ENCODE measurements around the gene GFM1. TPM values are rescaled to one million over a fixed set of nuclear protein-coding genes. Genes with fewer than 3 reads are reported as not detected.

Gene GFM1
- total and polyA plus RNA-seq, 2 donors (not counting 3 experiments of a cell fraction or from before 2014, with no cell fraction given): 14.9 to 68.6 TPM

- ChIA-PET CTCF (interaction anchor here (0.8 to 4.7 kb wide), 3 partner anchors 10 to 74 kb away, joined by 3 to 34 read pairs (median 4); no protein-coding TSS in a partner anchor), POLR2A (interaction anchor here (0.6 kb wide), 1 partner anchor 10 kb away, joined by 9 read pairs; no protein-coding TSS in a partner anchor)
- H4K20me1 ChIP-seq (replicated peaks; ENCODE audit: control insufficient read depth, extremely low read depth, insufficient read depth, low read length): no peaks in the 10 kb centered on the region
- no peaks in the 10 kb centered on the region for H3K36me3 ChIP-seq (ENCODE audit: control insufficient read depth in 2 of 2, extremely low read depth in 1 of 2, insufficient read depth in 2 of 2, low read length in 2 of 2)
- H3K4me2 ChIP-seq (ENCODE audit: insufficient read depth, low read length): no peak overlapping the region
- H3K27me3 ChIP-seq (ENCODE audit: control insufficient read depth in 2 of 2, insufficient read depth in 2 of 2, low read length in 2 of 2): no peaks in the 10 kb centered on the region
- BruUV-seq (replicated peaks): no TSS peak
- H2AFZ ChIP-seq (ENCODE audit: low read depth, low read length): no peak overlapping the region
- peaks cover 39% of the 10 kb centered on the region for H3K4me1 ChIP-seq (ENCODE audit: control insufficient read depth, extremely low read depth, insufficient read depth, low read length)
- no peaks in the 10 kb centered on the region for H3K79me2 ChIP-seq (ENCODE audit: control insufficient read depth, insufficient read depth, low read length)
- H3K9me3 ChIP-seq (replicated peaks; ENCODE audit: control insufficient read depth, insufficient read depth, low read length): no peaks in the 10 kb centered on the region
- H3K4me3 ChIP-seq (replicated peaks in 1 of 3; ENCODE audit: insufficient read depth in 1 of 3, low read depth in 1 of 3, low read length in 3 of 3): no peak overlapping the region
- intact Hi-C loops (cut with micrococcal nuclease): loop anchor here (10.0 kb wide), 1 partner anchor 1047 kb away; no protein-coding TSS in a partner anchor
- FAIRE-seq (no peak), DNase-seq (ENCODE audit: low read depth, low spot score) (no peak)
- dilution Hi-C loops (cut with MboI; ENCODE audit: extremely low pct_ligation_motif_present, low sequenced_read_pairs): no loop called here
- H3K9ac ChIP-seq (replicated peaks; ENCODE audit: extremely low read depth, insufficient read depth, low read length): no peak overlapping the region
- H3K9me1 ChIP-seq (replicated peaks; ENCODE audit: control insufficient read depth, extremely low read depth, insufficient read depth, low read length): no peaks in the 10 kb centered on the region
- no peak overlapping the region for H3K27ac ChIP-seq (ENCODE audit: insufficient read depth, low read depth, low read length)
- no peak for TF ChIP-seq GATA2 (IDR thresholded peaks at IDR 0.05; ENCODE audit: insufficient read depth, insufficient read length, low read depth, low read length)
- no peak for TF ChIP-seq CTCF (IDR thresholded peaks at IDR 0.05; ENCODE audit: extremely low read depth in 1 of 2, insufficient read depth in 1 of 2, low read depth in 1 of 2, low read length in 2 of 2)
- no peak for TF ChIP-seq MAX (IDR thresholded peaks at IDR 0.05; ENCODE audit: insufficient read depth, insufficient read length)
- no peak for TF ChIP-seq MYC (IDR thresholded peaks at IDR 0.05; ENCODE audit: low read depth, low read length)
- no peak for TF ChIP-seq EZH2 (IDR thresholded peaks at IDR 0.05; ENCODE audit: borderline replicate concordance, low read depth, low read length, severe bottlenecking)
- TF ChIP-seq JUN (IDR thresholded peaks at IDR 0.05; ENCODE audit: borderline replicate concordance, insufficient read depth, insufficient read length, low read depth): no peak
- no peak for TF ChIP-seq FOS (IDR thresholded peaks at IDR 0.05; ENCODE audit: borderline replicate concordance, insufficient read depth, low read length)
- no peak for TF ChIP-seq POLR2A (IDR thresholded peaks at IDR 0.05; ENCODE audit: low read depth, low read length)
- TF ChIP-seq POLR2AphosphoS5 (IDR thresholded peaks at IDR 0.05; ENCODE audit: insufficient read depth, low read depth, low read length): no peak
Measured at GRCh38 chr3:158717576-158717975, 73.2 kb downstream of the GFM1 start.

All from endothelial cell of umbilical vein (primary cell).